NCI-H69 (cell line): ENCODE results near the gene NAP1L4.
"Not testable (repeated sequence)": the region's sequence is repeated elsewhere in the genome, so short reads cannot be mapped to it uniquely, and the experiment has no call there.

Source experiments
- DNase-seq: peaks from one replicate; lab custom pipeline; 2025; lab: John Stamatoyannopoulos, UW

The NAP1L4 gene

DNA sequence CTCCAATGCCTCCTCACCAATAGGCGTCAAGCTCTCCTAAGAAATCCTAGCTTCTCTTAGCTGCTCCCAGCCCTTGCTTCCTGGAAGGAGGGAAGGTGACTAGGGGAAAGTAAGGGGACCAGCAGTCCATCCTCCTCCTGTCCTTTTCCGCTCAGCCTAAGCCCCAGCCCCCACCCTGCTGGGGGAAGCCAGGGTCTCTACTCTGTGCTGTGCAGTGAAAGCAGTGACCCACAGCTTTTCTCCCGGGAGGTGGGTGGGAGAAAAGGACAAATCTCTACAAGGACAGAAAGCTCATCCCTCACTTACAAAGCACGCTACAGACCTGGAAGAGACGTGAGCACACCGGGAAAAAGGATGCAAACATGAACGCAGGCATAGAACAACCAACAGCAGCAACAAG, 32.0 kb downstream of the NAP1L4 start:
- DNase-seq, result no peak

GRCh38 chr11:2958251-2958650, 33.9 kb downstream of the NAP1L4 start:
- DNase-seq, result no peak

- no peak for DNase-seq
Measured at GRCh38 chr11:2955906-2956476, 36.1 kb downstream of the NAP1L4 start.

DNA sequence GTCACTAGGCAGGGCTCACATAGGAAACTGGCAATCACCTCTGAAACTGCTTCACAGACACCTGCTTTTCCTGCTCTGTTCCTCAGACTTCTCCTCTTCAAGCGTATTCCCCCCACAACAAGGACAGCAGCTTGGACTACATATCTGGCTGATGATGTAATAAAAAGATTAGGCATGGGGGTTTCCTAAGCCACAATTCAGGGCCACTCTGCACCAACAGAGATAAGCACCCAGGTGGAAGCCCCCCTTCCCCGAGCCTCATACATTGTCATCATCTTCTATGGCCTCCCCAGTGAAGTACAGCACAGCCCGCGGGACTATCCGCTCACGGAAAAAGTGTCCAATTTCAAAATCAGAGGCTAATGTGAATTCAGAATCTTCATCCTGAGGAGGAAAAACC, 37.9 kb downstream of the NAP1L4 start:
- DNase-seq, result no peak

DNA sequence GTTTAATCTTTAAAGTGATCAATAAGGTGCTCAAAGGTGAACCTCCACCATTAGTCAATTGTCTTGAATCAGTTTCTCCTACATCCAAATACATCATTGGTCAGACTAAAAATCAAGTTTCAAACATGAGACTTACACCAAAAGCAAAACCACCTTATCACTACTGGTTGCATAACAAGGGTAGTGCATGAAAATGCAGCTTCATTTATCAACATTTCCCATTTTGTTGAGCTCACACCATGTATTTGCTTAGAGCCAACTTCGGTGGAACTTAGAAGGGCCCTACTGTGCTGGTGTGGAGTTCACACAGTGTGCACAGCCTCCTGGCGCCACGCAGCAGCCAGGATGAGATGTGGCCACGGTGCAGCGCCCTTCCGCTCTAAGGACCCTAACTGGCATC, 39.8 kb downstream of the NAP1L4 start:
- no peak for DNase-seq

GRCh38 chr11:2951231-2952110, 40.7 kb downstream of the NAP1L4 start:
- DNase-seq, result no peak

- DNase-seq, result no peak
Measured at GRCh38 chr11:2950825-2951224, 41.3 kb downstream of the NAP1L4 start.

DNA sequence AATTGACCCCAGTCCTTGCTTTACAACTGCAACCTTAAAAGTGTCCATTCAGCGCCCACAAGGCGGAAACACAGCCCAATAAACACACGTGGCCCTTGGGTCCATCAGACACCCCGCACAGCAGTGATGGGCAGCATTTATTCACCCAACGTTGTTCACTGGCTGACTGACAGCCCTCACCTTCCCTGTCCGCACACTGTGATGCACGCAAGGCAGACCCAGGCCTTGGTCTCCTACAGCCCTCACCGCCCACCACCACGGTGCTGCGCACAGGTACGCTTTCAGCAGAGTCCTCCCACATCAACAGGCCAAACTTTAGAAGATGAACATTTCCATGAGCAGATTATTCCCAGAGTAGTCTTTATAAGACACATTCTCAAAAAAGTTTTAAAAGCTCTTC, 42.2 kb downstream of the NAP1L4 start:
- DNase-seq, result no peak

GRCh38 chr11:2947744-2948143, 44.4 kb downstream of the NAP1L4 start:
- no peak for DNase-seq

DNA sequence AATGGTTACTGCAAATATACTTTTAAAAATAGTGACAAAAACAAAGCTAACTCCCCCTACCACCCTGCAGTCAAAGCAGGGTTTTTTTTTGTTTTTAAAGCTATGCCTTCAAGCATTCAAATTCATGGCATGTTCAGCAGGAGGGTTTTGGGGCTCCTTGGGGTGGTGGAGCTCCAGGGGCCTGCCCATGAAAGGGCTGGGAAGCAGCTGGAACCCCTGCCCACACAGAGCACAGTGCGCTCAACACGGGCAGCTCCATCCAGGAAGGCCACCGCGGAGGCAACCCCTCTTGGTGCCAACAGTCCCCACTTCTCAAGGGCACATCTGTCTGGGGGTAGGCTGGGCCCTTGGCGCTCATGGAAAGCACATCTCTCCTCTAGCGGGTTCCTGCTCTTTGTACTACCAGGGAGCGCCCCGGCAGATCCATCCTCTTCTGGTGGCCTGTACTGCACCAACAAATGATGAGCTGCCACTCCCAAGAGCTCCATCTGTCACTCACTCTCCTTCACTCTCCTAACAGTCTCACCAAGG, 46.3 kb downstream of the NAP1L4 start:
- DNase-seq, result no peak

GRCh38 chr11:2945031-2945756, 46.9 kb downstream of the NAP1L4 start:
- DNase-seq, result no peak

GRCh38 chr11:2944530-2944929, 47.6 kb downstream of the NAP1L4 start:
- DNase-seq, result no peak

DNA sequence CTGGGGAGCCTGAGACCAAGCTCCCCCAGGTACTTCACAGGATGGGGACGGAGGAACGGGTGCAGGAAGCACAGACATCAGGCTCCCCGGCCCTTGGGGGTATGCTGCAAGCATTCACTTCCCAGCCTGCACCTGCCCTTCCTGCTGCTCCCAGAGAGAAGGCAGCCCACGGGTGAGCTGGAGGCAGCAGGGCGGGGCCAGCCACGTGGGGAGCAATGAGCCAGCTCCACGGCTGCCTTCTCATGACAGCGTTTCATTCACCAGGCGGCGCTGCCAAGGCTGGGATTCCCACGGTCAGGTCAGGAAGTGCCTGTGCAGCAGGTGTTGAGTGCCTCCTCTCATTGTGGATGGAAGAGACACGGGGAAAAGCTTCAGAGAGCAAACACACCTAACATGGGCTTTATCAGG, 48.4 kb downstream of the NAP1L4 start:
- DNase-seq, result peak; percentile 61

DNA sequence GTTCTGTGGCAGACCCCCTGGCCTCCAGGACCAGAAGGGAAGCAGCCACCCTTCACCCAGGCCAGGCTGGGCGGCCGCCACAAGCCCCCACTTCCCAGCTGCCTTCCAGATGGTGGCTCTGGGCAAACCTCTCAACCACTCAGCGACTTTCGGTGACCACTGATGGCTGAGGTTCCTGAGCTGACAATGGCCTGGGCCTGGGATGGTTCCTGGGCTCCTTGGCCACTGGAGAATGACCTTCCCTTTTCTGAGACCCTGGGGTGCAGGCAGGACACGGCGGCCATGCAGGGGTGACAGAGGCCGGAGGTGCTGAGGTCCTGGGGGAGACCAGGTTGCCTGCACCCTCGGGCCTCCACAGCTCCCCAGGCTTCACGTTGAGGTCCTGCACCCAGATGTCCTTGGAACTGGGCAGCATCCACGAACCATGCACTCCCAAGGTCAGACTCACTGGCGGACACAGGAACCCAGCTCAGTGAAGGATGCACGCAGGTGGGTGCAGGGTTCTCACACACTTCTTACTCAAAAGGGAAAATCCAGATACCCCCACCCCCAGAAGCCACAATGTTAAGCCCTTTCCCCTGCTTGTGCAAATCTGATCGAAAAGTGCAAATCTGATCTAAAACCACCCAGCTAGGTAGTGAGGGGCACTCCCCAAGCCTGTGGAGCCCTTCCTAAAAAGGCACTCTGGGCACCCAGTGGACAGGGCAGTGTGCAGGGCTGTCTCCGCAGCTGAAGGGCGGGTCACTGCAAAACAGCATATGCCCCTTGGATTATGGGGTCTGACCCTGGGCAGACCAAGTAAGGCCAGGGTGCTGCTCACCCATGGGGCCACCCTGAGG, 49.0 kb downstream of the NAP1L4 start:
- DNase-seq, result no peak

DNA sequence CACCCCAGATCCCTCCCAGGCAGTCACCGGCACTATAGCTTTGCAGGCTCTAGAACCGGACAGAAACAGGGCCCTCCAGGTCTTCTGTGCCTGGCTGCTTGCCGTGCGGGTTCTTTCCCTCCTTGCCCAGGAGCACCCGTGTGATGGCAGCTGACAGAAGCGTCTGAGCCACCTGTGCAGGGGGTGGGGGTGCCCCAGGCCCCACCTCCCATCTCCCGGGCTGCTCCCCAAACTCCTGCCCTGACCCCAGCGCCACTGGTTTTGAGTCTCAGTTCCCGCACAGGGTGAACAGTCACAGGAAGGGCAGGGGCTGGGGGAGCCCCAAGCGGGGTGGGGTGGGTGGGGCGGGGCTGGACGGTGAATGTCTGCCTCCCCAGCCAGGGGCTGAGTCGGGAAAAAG, 49.7 kb downstream of the NAP1L4 start:
- no peak for DNase-seq

DNA sequence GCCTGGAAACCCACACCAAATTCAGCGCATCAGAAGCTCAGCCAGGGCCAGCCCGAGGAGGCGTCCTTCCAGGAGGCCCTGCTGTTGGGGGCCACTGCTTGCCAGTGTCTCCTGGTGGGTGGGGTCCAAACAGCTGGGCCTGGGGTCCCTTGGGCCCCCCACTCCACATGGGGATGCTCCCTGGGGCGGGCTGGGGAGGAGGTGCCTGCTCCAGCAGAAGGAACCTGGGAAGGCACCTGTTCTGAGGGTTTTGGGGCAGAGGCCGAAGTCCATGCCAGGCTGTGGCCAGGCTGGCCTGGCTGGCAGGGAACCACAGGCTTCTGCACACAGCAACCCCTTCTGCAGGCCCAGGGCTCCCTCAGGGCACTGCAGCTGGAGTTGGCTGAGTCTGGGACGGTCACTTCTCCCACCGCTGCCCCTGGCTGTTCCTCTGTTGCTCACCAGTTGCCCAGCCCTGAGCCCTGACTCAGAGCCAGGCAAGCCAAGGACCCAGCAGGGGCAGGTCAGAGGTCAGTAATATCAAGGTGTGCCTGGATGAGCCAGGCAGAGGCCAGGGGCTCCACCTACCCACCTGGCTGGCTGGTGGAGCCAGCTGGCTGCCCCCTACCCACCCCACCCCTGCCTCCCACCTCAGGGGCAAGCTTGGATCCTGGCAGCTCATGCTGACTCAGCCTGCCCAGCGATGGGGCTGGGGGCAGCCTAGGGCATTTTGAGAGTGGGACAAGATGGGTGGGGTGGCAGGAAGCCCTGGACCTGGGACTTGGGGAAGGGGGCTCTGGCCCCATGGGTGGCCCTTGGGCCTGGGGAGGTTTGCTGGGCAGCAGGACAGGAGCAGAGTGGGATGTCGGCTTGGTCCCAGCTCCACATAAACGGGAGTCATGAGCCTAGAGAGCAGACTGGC, 51.0 kb downstream of the NAP1L4 start:
- peak; percentile 90 for DNase-seq

DNA sequence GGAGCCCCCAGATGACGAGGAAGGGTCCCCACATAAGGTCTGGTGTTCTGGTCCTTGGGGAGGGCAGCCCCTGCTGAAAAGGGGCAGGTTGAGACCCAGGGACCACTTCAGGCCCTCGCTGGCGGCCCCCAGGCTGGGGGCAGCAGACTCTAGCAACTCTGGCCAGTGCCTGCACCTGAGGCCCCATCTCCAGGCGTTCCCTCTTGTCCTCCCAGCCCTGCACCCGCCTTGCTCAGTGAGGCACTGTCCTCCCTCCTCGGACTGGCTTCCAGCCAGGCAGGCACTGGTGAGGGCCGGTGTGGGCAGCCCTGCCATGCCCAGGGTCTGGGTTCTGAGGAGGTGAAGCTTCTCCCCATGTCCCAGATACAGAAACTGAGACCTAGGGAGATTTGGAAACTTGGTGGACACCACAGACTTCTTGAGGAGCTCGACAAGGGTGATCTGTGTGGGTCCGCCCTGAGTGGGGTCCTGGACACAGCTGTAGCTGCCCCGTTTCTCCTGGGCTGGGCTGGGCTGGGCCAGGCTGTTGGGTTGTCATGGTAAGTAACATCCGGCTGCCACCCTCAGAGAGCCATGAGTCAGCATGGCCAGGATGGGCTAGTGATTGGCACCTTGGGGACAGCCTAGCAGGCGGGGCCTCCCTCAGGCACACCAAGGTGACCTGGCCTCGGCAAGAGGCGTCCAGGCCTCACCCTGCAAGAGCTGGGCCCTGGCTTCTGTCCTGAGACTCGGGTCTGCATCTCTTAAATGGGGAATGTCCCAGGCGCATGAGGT, 51.8 kb downstream of the NAP1L4 start:
- peak; percentile 65 for DNase-seq

GRCh38 chr11:2938458-2939418, 53.4 kb downstream of the NAP1L4 start:
- DNase-seq, result not testable (repeated sequence)
